Measurements from ENCODE around the gene UBE2I.

UBE2I gene

DNA sequence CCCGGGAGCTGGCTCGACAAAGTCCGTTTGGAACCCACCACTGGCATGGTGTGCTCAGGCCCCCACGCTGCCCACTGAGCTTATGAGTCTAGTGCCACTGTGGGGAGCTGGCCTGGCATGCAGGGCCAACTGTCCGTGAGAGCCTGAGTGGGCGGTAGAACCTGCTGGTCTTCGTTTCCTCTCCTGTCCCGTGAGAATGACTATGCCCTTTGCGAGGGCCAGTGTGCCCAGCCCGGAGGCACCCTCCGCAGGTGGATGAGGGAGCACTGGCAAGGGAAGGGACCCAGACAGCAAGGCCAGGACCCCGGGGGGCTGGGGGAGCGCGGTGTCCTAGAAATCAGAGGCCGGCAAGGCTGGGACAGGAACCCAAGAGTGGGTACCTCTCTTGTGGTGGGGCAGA is 27.2 kb downstream of the UBE2I start:
- Histone ChIP-seq H3K9ac (ENCODE audit: low read depth, low read length) (no peak overlapping the region), H3K4me2 (ENCODE audit: insufficient read depth, low read length) (no peak overlapping the region), H3K27me3 (ENCODE audit: insufficient read depth, low read length, poor library complexity) (peaks cover 5% of the 10 kb centered on the region), H3K4me1 (ENCODE audit: insufficient read depth, low read length) (peaks cover 2% of the 10 kb centered on the region; the same call in 1 of the 2 replicates), H3K27ac (ENCODE audit: low read length) (no peak overlapping the region), H3K79me2 (ENCODE audit: insufficient read depth, low read length) (no peaks in the 10 kb centered on the region), H2AFZ (ENCODE audit: low read depth, low read length) (no peak overlapping the region), H3K4me3 (ENCODE audit: low read depth in 1 of 2, low read length in 2 of 2) (no peak overlapping the region), H4K20me1 (ENCODE audit: insufficient read depth, low read length) (peaks cover 23% of the 10 kb centered on the region), H3K36me3 (ENCODE audit: insufficient read depth, low read length) (no peaks in the 10 kb centered on the region), H3K9me3 (ENCODE audit: insufficient read depth, low read length, severe bottlenecking) (no peaks in the 10 kb centered on the region)
- no peak for TF ChIP-seq EZH2 (IDR thresholded peaks at IDR 0.05; ENCODE audit: borderline replicate concordance, low read depth, low read length, severe bottlenecking)
- TF ChIP-seq, protein P1, sequence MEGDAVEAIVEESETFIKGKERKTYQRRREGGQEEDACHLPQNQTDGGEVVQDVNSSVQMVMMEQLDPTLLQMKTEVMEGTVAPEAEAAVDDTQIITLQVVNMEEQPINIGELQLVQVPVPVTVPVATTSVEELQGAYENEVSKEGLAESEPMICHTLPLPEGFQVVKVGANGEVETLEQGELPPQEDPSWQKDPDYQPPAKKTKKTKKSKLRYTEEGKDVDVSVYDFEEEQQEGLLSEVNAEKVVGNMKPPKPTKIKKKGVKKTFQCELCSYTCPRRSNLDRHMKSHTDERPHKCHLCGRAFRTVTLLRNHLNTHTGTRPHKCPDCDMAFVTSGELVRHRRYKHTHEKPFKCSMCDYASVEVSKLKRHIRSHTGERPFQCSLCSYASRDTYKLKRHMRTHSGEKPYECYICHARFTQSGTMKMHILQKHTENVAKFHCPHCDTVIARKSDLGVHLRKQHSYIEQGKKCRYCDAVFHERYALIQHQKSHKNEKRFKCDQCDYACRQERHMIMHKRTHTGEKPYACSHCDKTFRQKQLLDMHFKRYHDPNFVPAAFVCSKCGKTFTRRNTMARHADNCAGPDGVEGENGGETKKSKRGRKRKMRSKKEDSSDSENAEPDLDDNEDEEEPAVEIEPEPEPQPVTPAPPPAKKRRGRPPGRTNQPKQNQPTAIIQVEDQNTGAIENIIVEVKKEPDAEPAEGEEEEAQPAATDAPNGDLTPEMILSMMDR (IDR thresholded peaks at IDR 0.05; ENCODE audit: borderline replicate concordance, extremely low read depth, low read length, poor library complexity, severe bottlenecking) = no peak
- DNase-seq (no peak), ATAC-seq (ENCODE audit: insufficient read depth, low read depth) (no peak)

DNA sequence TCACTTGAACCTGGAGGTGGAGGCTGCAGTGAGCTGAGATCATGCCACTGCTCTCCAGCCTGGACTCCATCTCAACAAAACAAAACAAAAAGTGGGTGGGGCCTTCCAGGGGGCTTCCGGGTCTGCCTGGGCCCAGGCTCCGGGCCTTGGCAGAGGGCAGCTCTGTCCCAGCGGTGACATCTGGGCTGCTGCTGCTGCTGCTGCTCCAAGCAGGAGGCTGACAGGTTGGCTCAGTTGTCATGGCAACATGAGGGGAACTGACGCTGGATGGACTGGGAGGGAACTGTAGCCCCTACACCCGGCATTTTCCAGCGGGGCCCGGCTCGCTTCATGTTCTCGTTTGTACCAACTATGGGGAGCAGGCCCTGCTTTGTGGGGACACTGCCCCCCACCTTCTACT is 28.1 kb downstream of the UBE2I start:
- H3K4me1 ChIP-seq (ENCODE audit: insufficient read depth, low read length) = peaks cover 6% of the 10 kb centered on the region
- no peak overlapping the region for H3K27ac ChIP-seq (ENCODE audit: low read length)
- ATAC-seq (ENCODE audit: insufficient read depth, low read depth) = no peak
- no peak for TF ChIP-seq EZH2 (IDR thresholded peaks at IDR 0.05; ENCODE audit: borderline replicate concordance, low read depth, low read length, severe bottlenecking)
- TF ChIP-seq, protein P1 (IDR thresholded peaks at IDR 0.05; ENCODE audit: borderline replicate concordance, extremely low read depth, low read length, poor library complexity, severe bottlenecking) = no peak
- H3K9ac ChIP-seq (ENCODE audit: low read depth, low read length) = no peak overlapping the region
- no peak overlapping the region for H2AFZ ChIP-seq (ENCODE audit: low read depth, low read length)
- peaks cover 31% of the 10 kb centered on the region for H4K20me1 ChIP-seq (ENCODE audit: insufficient read depth, low read length)
- no peak for DNase-seq
- peaks cover 5% of the 10 kb centered on the region for H3K27me3 ChIP-seq (ENCODE audit: insufficient read depth, low read length, poor library complexity)
- no peaks in the 10 kb centered on the region for H3K36me3 ChIP-seq (ENCODE audit: insufficient read depth, low read length)
- H3K4me3 ChIP-seq (ENCODE audit: low read depth in 1 of 2, low read length in 2 of 2) = no peak overlapping the region
- H3K4me2 ChIP-seq (ENCODE audit: insufficient read depth, low read length) = no peak overlapping the region
- H3K9me3 ChIP-seq (ENCODE audit: insufficient read depth, low read length, severe bottlenecking) = no peaks in the 10 kb centered on the region
- no peaks in the 10 kb centered on the region for H3K79me2 ChIP-seq (ENCODE audit: insufficient read depth, low read length)

DNA sequence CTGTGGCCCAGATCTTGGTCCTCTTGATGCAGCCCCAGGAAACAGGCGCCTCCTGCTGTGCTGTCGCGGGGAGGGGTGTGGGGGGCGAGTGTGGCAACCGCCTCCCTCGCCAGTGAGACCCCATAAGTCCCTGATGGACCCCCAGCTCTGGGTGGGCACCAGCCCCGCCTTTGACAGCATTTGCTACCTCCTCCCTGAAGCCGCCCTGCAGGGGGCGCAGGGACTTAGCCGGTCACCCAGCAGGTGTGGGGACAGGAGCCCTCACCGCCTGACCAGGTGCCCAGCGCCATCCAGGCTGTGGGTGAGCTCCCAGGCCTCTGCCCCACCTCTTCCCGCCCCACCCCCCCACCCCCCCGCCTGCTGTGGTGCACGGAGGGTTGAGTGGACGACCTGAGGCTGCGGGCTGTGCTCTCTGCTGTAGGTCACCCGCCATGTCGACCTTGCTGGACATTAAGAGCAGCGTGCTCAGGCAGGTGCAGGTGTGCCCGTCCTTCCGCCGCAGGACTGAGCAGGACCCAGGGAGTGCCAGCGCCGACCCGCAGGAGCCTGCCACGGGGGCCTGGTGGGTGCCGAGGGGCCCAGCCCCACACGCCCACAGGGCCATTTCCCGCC is 28.8 kb downstream of the UBE2I start:
- DNase-seq = no peak
- no peak overlapping the region for H3K4me3 ChIP-seq (ENCODE audit: low read depth in 1 of 2, low read length in 2 of 2)
- no peak for TF ChIP-seq EZH2 (IDR thresholded peaks at IDR 0.05; ENCODE audit: borderline replicate concordance, low read depth, low read length, severe bottlenecking)
- TF ChIP-seq, protein P1 (IDR thresholded peaks at IDR 0.05; ENCODE audit: borderline replicate concordance, extremely low read depth, low read length, poor library complexity, severe bottlenecking) = peak; percentile 27

More for the DNA sequence above, 28.8 kb downstream of the UBE2I start:
- no peak for ATAC-seq (ENCODE audit: insufficient read depth, low read depth)
- no peaks in the 10 kb centered on the region for H3K36me3 ChIP-seq (ENCODE audit: insufficient read depth, low read length)
- peaks cover 33% of the 10 kb centered on the region for H4K20me1 ChIP-seq (ENCODE audit: insufficient read depth, low read length)
- no peaks in the 10 kb centered on the region for H3K79me2 ChIP-seq (ENCODE audit: insufficient read depth, low read length)
- peaks cover 5% of the 10 kb centered on the region for H3K27me3 ChIP-seq (ENCODE audit: insufficient read depth, low read length, poor library complexity)
- H3K9ac ChIP-seq (ENCODE audit: low read depth, low read length) = no peak overlapping the region
- peaks cover 14% of the 10 kb centered on the region for H3K4me1 ChIP-seq (ENCODE audit: insufficient read depth, low read length)
- no peak overlapping the region for H2AFZ ChIP-seq (ENCODE audit: low read depth, low read length)
- no peak overlapping the region for H3K27ac ChIP-seq (ENCODE audit: low read length)
- H3K9me3 ChIP-seq (ENCODE audit: insufficient read depth, low read length, severe bottlenecking) = no peaks in the 10 kb centered on the region
- no peak overlapping the region for H3K4me2 ChIP-seq (ENCODE audit: insufficient read depth, low read length)
